Measurements from ENCODE around the gene LIMD2. TPM values are rescaled to one million over a fixed set of nuclear protein-coding genes. Genes with fewer than 3 reads are reported as not detected.

The LIMD2 gene
- total RNA-seq, 1 experiment from 2014 or later: 93.5 TPM

DNA sequence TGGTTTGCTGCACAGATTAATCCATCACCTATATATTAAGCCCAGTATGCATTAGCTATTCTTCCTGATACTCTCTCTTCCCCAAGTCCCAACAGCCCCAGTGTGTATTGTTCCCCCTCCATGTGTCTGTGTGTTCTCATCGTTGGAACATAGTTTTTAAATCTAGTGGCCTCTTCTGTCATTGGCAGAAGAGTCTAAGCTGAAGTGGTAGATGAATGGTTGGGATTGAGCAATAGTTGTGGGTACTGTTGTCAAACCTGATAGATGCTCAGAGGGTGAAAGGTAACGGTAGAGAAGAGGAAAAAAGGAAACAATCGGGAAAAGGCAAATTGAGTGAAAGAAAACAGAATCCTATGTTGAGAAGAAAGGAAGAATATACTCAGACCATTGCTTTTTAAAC is 47.8 kb downstream of the LIMD2 start:
- Histone ChIP-seq H3T11ph (ENCODE audit: low read length) (no peak overlapping the region), H3K23me2 (ENCODE audit: insufficient read length, low read depth, low read length, poor library complexity, severe bottlenecking) (no peaks in the 10 kb centered on the region), H4K5ac (ENCODE audit: insufficient read length, low read depth, low read length) (no peak overlapping the region), H2BK12ac (ENCODE audit: insufficient read length, low read depth, low read length) (no peak overlapping the region), H3K27me3 (ENCODE audit: insufficient read depth, low read length) (no peaks in the 10 kb centered on the region), H2BK15ac (ENCODE audit: low read depth, low read length) (no peak overlapping the region), H3K23ac (ENCODE audit: insufficient read length, low read depth, low read length) (no peak overlapping the region), H3K14ac (ENCODE audit: insufficient read depth, low read length) (no peak overlapping the region), H2BK20ac (ENCODE audit: low read depth, low read length, poor library complexity, severe bottlenecking) (no peak overlapping the region), H4K91ac (ENCODE audit: insufficient read length, low read depth, low read length) (no peak overlapping the region), H2AK5ac (ENCODE audit: insufficient read length, low read length) (no peak overlapping the region), H3K4me2 (ENCODE audit: insufficient read depth, insufficient read length, low read length) (no peak overlapping the region), H2BK5ac (ENCODE audit: insufficient read length, low read length) (no peak overlapping the region), H3K9ac (ENCODE audit: extremely low read depth, insufficient read length, low read length) (no peak overlapping the region), H3K27ac (ENCODE audit: insufficient read length, low read depth, low read length) (no peak overlapping the region), H3K79me1 (ENCODE audit: insufficient read depth, low read depth, low read length, poor library complexity, severe bottlenecking) (peaks cover 3% of the 10 kb centered on the region), H2AFZ (ENCODE audit: low read length) (no peak overlapping the region), H4K8ac (replicated peaks; ENCODE audit: insufficient read length, low read depth, low read length) (no peak overlapping the region), H3K4me1 (ENCODE audit: insufficient read depth, low read length) (peaks cover 4% of the 10 kb centered on the region; the same call in 1 of the 2 replicates), H3K79me2 (ENCODE audit: insufficient read depth, low read length) (no peaks in the 10 kb centered on the region), H3K18ac (ENCODE audit: insufficient read length, low read depth, low read length) (no peak overlapping the region), H4K20me1 (ENCODE audit: control insufficient read depth, insufficient read depth, insufficient read length) (no peaks in the 10 kb centered on the region), H3K4ac (ENCODE audit: low read depth, low read length) (no peak overlapping the region), H3K9me3 (ENCODE audit: control insufficient read depth, low read depth, low read length) (no peaks in the 10 kb centered on the region), H3K56ac (ENCODE audit: insufficient read length, low read depth, low read length) (no peak overlapping the region), H2BK120ac (ENCODE audit: low read depth, low read length, poor library complexity, severe bottlenecking) (no peak overlapping the region)
- TF ChIP-seq, protein P1, sequence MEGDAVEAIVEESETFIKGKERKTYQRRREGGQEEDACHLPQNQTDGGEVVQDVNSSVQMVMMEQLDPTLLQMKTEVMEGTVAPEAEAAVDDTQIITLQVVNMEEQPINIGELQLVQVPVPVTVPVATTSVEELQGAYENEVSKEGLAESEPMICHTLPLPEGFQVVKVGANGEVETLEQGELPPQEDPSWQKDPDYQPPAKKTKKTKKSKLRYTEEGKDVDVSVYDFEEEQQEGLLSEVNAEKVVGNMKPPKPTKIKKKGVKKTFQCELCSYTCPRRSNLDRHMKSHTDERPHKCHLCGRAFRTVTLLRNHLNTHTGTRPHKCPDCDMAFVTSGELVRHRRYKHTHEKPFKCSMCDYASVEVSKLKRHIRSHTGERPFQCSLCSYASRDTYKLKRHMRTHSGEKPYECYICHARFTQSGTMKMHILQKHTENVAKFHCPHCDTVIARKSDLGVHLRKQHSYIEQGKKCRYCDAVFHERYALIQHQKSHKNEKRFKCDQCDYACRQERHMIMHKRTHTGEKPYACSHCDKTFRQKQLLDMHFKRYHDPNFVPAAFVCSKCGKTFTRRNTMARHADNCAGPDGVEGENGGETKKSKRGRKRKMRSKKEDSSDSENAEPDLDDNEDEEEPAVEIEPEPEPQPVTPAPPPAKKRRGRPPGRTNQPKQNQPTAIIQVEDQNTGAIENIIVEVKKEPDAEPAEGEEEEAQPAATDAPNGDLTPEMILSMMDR (conservative IDR thresholded peaks at IDR 0.05): no peak
- no peak for DNase-seq
- Mint-ChIP-seq H3K4me1 (peaks cover 12 to 14% of the 10 kb centered on the region in 2 experiments), H3K36me3 (ENCODE audit: insufficient read depth in 1 of 3, low read depth in 3 of 3) (peaks cover 6 to 25% (median 16%) of the 10 kb centered on the region in 3 experiments; a peak in 5 of 7 replicates), H3K9me3 (no peaks in the 10 kb centered on the region), H3K27ac (no peak overlapping the region), H3K27me3 (ENCODE audit: low read depth) (no peaks in the 10 kb centered on the region), H3K4me3 (no peak overlapping the region)
- WGBS (ENCODE audit: extremely low coverage, insufficient read length, low lambda C conversion rate): no CpG with 5 or more reads among the region's 3 CpGs
